ENCODE results near the gene LYL1. TPM values are rescaled to one million over a fixed set of nuclear protein-coding genes. Genes with fewer than 3 reads are reported as not detected.

LYL1 gene
- total and polyA plus RNA-seq, 9 of the 15 experiments (the other 6 are each of a cell fraction or from before 2014, with no cell fraction given), result 1.3 to 266 (median 34.0) TPM

DNA sequence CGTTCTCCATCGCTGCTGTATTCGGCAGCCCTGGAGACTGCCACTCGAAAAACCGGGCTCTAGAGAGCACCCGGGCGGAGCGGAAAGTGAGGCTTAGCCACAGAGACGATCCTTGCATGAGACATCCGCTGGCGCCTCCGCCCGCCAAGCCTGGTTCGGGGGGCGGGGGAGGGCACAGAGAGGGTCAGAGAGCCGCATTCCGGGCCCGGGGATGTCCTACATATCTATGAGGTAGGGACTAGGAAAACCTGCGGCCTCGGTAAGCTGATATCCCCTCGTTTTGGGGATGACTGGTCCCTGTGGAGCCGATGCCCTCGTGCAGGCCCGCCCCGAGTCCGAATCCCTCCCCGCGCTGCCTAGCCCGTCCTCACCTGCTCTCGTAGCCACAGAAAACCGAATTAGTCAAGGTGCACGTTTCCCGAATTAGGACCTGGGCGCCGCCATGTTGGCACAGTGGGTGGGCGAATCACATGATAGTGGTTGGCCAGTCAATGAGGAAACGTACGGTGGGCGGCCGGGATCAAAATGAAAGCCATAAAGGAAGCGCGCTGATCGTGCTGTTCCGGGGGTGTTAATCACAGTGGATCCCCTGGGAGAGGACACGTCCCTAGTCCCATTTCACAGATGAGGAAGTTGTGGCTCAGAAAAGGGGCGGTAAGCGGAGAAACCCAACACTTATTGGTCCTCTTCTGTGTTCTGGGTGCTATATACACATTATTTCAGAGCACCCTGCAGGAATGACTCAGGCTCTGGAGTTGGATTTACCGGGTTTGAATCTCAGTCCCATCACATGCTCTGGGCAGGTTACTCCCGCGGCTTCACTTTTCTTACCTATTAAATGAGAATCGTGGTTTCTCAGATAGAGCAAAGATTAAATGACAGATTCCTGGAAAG is 13.9 kb upstream of the LYL1 start, which contains the start of gene TRMT1 (continued):
- TF ChIP-seq SIX5 (IDR thresholded peaks at IDR 0.05; ENCODE audit: borderline replicate concordance in 1 of 2, insufficient read depth in 1 of 2, low read depth in 1 of 2, low read length in 2 of 2) (peak; percentile 9 to 31; a peak in 1 of 4 replicates), POU5F1 (IDR thresholded peaks at IDR 0.05; ENCODE audit: borderline replicate concordance, low read depth, low read length, partially characterized antibody) (peak; percentile 94), MTA3 (IDR thresholded peaks at IDR 0.05; ENCODE audit: borderline replicate concordance) (peak; percentile 99), PHF8 (IDR thresholded peaks at IDR 0.05; ENCODE audit: borderline replicate concordance, low read length) (peak; percentile 57; the same call in 1 of the 2 replicates), RNF2 (IDR thresholded peaks at IDR 0.05) (peak; percentile 44; the same call in 1 of the 2 replicates), DACH1 (IDR thresholded peaks at IDR 0.05; ENCODE audit: partially characterized antibody) (no peak), JUN (IDR thresholded peaks at IDR 0.05; ENCODE audit: borderline replicate concordance, low read depth, low read length) (peak; percentile 82; the same call in 1 of the 2 replicates), JUN (CRISPR knock-in tag; IDR thresholded peaks at IDR 0.05; ENCODE audit: borderline replicate concordance) (no peak; the same call in 1 of the 2 replicates), FOXP1 (CRISPR knock-in tag; IDR thresholded peaks at IDR 0.05) (peak; percentile 66; the same call in 1 of the 2 replicates), SIN3B (IDR thresholded peaks at IDR 0.05; ENCODE audit: low read depth) (peak; percentile 99), TBL1XR1 (IDR thresholded peaks at IDR 0.05; ENCODE audit: low read length in 2 of 2) (peak in 1 of 2 experiments; percentile 51; a peak in 1 of 4 replicates), MBD2 (IDR thresholded peaks at IDR 0.05; ENCODE audit: borderline replicate concordance, low read depth) (peak; percentile 83; the same call in 1 of the 2 replicates), KAT7 (CRISPR knock-in tag; IDR thresholded peaks at IDR 0.05; ENCODE audit: borderline replicate concordance) (peak; percentile 27; the same call in 1 of the 2 replicates), MEF2D (tag; conservative IDR thresholded peaks at IDR 0.05; ENCODE audit: low read depth) (peak; percentile 34; the same call in 1 of the 2 replicates)
- TF ChIP-seq, protein P1, sequence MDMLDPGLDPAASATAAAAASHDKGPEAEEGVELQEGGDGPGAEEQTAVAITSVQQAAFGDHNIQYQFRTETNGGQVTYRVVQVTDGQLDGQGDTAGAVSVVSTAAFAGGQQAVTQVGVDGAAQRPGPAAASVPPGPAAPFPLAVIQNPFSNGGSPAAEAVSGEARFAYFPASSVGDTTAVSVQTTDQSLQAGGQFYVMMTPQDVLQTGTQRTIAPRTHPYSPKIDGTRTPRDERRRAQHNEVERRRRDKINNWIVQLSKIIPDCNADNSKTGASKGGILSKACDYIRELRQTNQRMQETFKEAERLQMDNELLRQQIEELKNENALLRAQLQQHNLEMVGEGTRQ (CRISPR knock-in tag; IDR thresholded peaks at IDR 0.05), result peak; percentile 96
- TF ChIP-seq, protein P2, sequence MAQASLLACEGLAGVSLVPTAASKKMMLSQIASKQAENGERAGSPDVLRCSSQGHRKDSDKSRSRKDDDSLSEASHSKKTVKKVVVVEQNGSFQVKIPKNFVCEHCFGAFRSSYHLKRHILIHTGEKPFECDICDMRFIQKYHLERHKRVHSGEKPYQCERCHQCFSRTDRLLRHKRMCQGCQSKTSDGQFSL (CRISPR knock-in tag; IDR thresholded peaks at IDR 0.05), result peak; percentile 75
- TF ChIP-seq, protein P2 (tag; IDR thresholded peaks at IDR 0.05), result no peak; a peak in 1 of 4 replicates
- TF ChIP-seq, protein P3, sequence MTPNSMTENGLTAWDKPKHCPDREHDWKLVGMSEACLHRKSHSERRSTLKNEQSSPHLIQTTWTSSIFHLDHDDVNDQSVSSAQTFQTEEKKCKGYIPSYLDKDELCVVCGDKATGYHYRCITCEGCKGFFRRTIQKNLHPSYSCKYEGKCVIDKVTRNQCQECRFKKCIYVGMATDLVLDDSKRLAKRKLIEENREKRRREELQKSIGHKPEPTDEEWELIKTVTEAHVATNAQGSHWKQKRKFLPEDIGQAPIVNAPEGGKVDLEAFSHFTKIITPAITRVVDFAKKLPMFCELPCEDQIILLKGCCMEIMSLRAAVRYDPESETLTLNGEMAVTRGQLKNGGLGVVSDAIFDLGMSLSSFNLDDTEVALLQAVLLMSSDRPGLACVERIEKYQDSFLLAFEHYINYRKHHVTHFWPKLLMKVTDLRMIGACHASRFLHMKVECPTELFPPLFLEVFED (CRISPR knock-in tag; conservative IDR thresholded peaks at IDR 0.05), result no peak
- TF ChIP-seq, protein P4, sequence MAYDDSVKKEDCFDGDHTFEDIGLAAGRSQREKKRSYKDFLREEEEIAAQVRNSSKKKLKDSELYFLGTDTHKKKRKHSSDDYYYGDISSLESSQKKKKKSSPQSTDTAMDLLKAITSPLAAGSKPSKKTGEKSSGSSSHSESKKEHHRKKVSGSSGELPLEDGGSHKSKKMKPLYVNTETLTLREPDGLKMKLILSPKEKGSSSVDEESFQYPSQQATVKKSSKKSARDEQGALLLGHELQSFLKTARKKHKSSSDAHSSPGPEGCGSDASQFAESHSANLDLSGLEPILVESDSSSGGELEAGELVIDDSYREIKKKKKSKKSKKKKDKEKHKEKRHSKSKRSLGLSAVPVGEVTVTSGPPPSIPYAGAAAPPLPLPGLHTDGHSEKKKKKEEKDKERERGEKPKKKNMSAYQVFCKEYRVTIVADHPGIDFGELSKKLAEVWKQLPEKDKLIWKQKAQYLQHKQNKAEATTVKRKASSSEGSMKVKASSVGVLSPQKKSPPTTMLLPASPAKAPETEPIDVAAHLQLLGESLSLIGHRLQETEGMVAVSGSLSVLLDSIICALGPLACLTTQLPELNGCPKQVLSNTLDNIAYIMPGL (CRISPR knock-in tag; IDR thresholded peaks at IDR 0.05), result no peak
- TF ChIP-seq, protein P5, sequence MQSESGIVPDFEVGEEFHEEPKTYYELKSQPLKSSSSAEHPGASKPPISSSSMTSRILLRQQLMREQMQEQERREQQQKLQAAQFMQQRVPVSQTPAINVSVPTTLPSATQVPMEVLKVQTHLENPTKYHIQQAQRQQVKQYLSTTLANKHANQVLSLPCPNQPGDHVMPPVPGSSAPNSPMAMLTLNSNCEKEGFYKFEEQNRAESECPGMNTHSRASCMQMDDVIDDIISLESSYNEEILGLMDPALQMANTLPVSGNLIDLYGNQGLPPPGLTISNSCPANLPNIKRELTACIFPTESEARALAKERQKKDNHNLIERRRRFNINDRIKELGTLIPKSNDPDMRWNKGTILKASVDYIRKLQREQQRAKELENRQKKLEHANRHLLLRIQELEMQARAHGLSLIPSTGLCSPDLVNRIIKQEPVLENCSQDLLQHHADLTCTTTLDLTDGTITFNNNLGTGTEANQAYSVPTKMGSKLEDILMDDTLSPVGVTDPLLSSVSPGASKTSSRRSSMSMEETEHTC (IDR thresholded peaks at IDR 0.05), result peak; percentile 30; the same call in 1 of the 2 replicates

All from K562 (cell line).